HEK293 (cell line): ENCODE results near the gene SLC35G6.

Source experiments
- CTCF ChIA-PET: fragments of 350-600 bp; formaldehyde crosslinking; extraction: SDS; loops from one replicate; lab custom pipeline; 2021; ENCODE audit warnings: antibody characterized with exemption; lab: Yijun Ruan, JAX
- POLR2A ChIA-PET: fragments of 300-600 bp; formaldehyde crosslinking; extraction: SDS; loops from one replicate; lab custom pipeline; 2020; ENCODE audit warnings: antibody characterized with exemption, inconsistent platforms; lab: Yijun Ruan, JAX
- H3K27ac ChIP-seq: fragments of 200-500 bp; sonication (Bioruptor generic); 2 replicates; pipeline ENCODE4 v1.5.1; 2014; ENCODE audit warnings: low read depth, low read length, control low read depth, inconsistent platforms; ENCODE audit errors: extremely low read depth
- H3K36me3 ChIP-seq, 2 experiments: fragments of 200-500 bp in 1 of 2; sonication (Bioruptor generic) in 1 of 2; 1 replicate in 1 of 2; 2 replicates in 1 of 2; pipeline ENCODE4 v1.5.1; 2014 to 2017; ENCODE audit warnings: inconsistent platforms in 2 of 2, low read length in 2 of 2; ENCODE audit not compliant: control insufficient read depth in 2 of 2, insufficient read depth in 1 of 2
- H3K4me1 ChIP-seq: fragments of 200-500 bp; sonication (Bioruptor generic); 2 replicates; pipeline ENCODE4 v1.5.1; 2014; ENCODE audit warnings: mild to moderate bottlenecking, low read length, inconsistent platforms; ENCODE audit not compliant: control insufficient read depth, insufficient read depth
- H3K4me3 ChIP-seq: 2 replicates; pipeline ENCODE4 v1.5.1; 2011; ENCODE audit warnings: low read depth, mild to moderate bottlenecking, control low read depth, low read length, moderate library complexity
- H3K9me3 ChIP-seq: fragments of 200-500 bp; sonication (Bioruptor generic); 2 replicates; pipeline ENCODE4 v1.5.1; 2014; ENCODE audit warnings: low read depth, low read length, inconsistent platforms; ENCODE audit not compliant: control insufficient read depth, insufficient read depth
- EGR2 ChIP-seq: fragments of 450-650 bp; formaldehyde crosslinking; IDR thresholded peaks from 2 replicates; pipeline ENCODE4 v1.5.1; 2016; ENCODE audit warnings: low read depth, missing biosample characterization, missing genetic modification characterization
- GLIS1 ChIP-seq: fragments of 450-650 bp; formaldehyde crosslinking; IDR thresholded peaks from 2 replicates; pipeline ENCODE4 v1.5.1; 2016; ENCODE audit warnings: missing biosample characterization, missing genetic modification characterization
- GLIS2 ChIP-seq: fragments of 450-650 bp; formaldehyde crosslinking; IDR thresholded peaks from 2 replicates; pipeline ENCODE4 v1.5.1; 2016; ENCODE audit warnings: missing biosample characterization, missing genetic modification characterization
- IKZF3 ChIP-seq: fragments of 450-650 bp; IDR thresholded peaks from 2 replicates; pipeline ENCODE4 v1.5.0; 2018; ENCODE audit warnings: missing biosample characterization, mild to moderate bottlenecking, missing genetic modification characterization, moderate library complexity
- KLF1 ChIP-seq: fragments of 450-650 bp; formaldehyde crosslinking; IDR thresholded peaks from 2 replicates; pipeline ENCODE4 v1.5.1; 2016; ENCODE audit warnings: missing biosample characterization, missing genetic modification characterization
- PATZ1 ChIP-seq: fragments of 450-650 bp; formaldehyde crosslinking; IDR thresholded peaks from 2 replicates; pipeline ENCODE4 v1.5.1; 2016; ENCODE audit warnings: missing biosample characterization, missing genetic modification characterization
- SALL2 ChIP-seq: fragments of 450-650 bp; formaldehyde crosslinking; IDR thresholded peaks from 2 replicates; pipeline ENCODE4 v1.5.0; 2017; ENCODE audit warnings: missing biosample characterization, mild to moderate bottlenecking, missing genetic modification characterization, borderline replicate concordance
- ZBTB10 ChIP-seq: fragments of 450-650 bp; formaldehyde crosslinking; IDR thresholded peaks from 2 replicates; pipeline ENCODE4 v1.5.1; 2016; ENCODE audit warnings: missing biosample characterization, missing genetic modification characterization
- ZBTB17 ChIP-seq: fragments of 450-650 bp; formaldehyde crosslinking; IDR thresholded peaks from 2 replicates; pipeline ENCODE4 v1.5.1; 2016; ENCODE audit warnings: missing biosample characterization, missing genetic modification characterization
- ZBTB20 ChIP-seq: fragments of 450-650 bp; formaldehyde crosslinking; IDR thresholded peaks from 2 replicates; pipeline ENCODE4 v1.5.1; 2016; ENCODE audit warnings: missing biosample characterization, missing genetic modification characterization
- ZBTB26 ChIP-seq: fragments of 450-650 bp; formaldehyde crosslinking; optimal IDR thresholded peaks from 2 replicates; pipeline ENCODE3; 2016; ENCODE audit warnings: missing biosample characterization, mild to moderate bottlenecking, missing genetic modification characterization
- ZFHX2 ChIP-seq: fragments of 450-650 bp; formaldehyde crosslinking; conservative IDR thresholded peaks from 2 replicates; pipeline ENCODE4 v1.5.1; 2016; ENCODE audit warnings: missing biosample characterization, missing genetic modification characterization
- ZNF133 ChIP-seq: fragments of 450-650 bp; formaldehyde crosslinking; IDR thresholded peaks from 2 replicates; pipeline ENCODE4 v1.5.1; 2016; ENCODE audit warnings: missing biosample characterization, missing genetic modification characterization
- ZNF18 ChIP-seq: fragments of 450-650 bp; formaldehyde crosslinking; IDR thresholded peaks from 2 replicates; pipeline ENCODE4 v1.5.1; 2016; ENCODE audit warnings: missing biosample characterization, missing genetic modification characterization
- ZNF2 ChIP-seq: fragments of 450-650 bp; formaldehyde crosslinking; IDR thresholded peaks from 2 replicates; pipeline ENCODE4 v1.5.1; 2016; ENCODE audit warnings: missing biosample characterization, missing genetic modification characterization
- ZNF280C ChIP-seq: fragments of 450-650 bp; formaldehyde crosslinking; IDR thresholded peaks from 2 replicates; pipeline ENCODE4 v1.5.1; 2016; ENCODE audit warnings: missing biosample characterization, missing genetic modification characterization
- ZNF335 ChIP-seq: fragments of 450-650 bp; formaldehyde crosslinking; conservative IDR thresholded peaks from 2 replicates; pipeline ENCODE4 v1.5.1; 2016; ENCODE audit warnings: missing biosample characterization, missing genetic modification characterization
- ZNF398 ChIP-seq: fragments of 450-650 bp; formaldehyde crosslinking; IDR thresholded peaks from 2 replicates; pipeline ENCODE4 v1.5.1; 2017; ENCODE audit warnings: missing biosample characterization, missing genetic modification characterization
- ZSCAN4 ChIP-seq: fragments of 450-650 bp; formaldehyde crosslinking; IDR thresholded peaks from 2 replicates; pipeline ENCODE4 v1.5.1; 2017; ENCODE audit warnings: missing biosample characterization, missing genetic modification characterization

SLC35G6 gene

GRCh38 chr17:7479213-7480088, 1.8 kb upstream of the SLC35G6 start, which contains the start of gene ZBTB4 (continued):
- TF ChIP-seq ZBTB10 (tag by site-specific recombination) = 0 out of 2 replicates have a peak, but pooled peaks have one; percentile 50
- TF ChIP-seq, all 188 proteins: peak for 30

GRCh38 chr17:7480089-7480384, 1.2 kb upstream of the SLC35G6 start:
- TF ChIP-seq EGR2 (no peak), ZNF398 (tag by site-specific recombination) (no peak), ZNF335 (tag by site-specific recombination) (peak; percentile 49; the same call in 1 of the 2 replicates), KLF1 (0 out of 2 replicates have a peak, but pooled peaks have one; percentile 4), PATZ1 (tag by site-specific recombination) (peak; percentile 41; the same call in 1 of the 2 replicates), ZFHX2 (no peak), ZBTB26 (tag by site-specific recombination) (peak; percentile 26), ZBTB20 (tag by site-specific recombination) (peak; percentile 81; the same call in 1 of the 2 replicates), ZNF2 (tag by site-specific recombination) (0 out of 2 replicates have a peak, but pooled peaks have one; percentile 5), ZNF280C (tag by site-specific recombination) (no peak), ZNF18 (tag by site-specific recombination) (0 out of 2 replicates have a peak, but pooled peaks have one; percentile 53), SALL2 (tag by site-specific recombination) (no peak), GLIS2 (peak; percentile 11; the same call in 1 of the 2 replicates), ZNF133 (no peak), GLIS1 (no peak), ZBTB17 (tag by site-specific recombination) (peak; percentile 38; the same call in 1 of the 2 replicates), IKZF3 (peak; percentile 30; the same call in 1 of the 2 replicates), ZSCAN4 (tag by site-specific recombination) (peak; percentile 84)
- TF ChIP-seq, all 188 proteins: peak for 11
- H3K9me3 ChIP-seq = no peaks in the 10 kb centered on the region
- no peaks in the 10 kb centered on the region for H3K36me3 ChIP-seq
- POLR2A ChIA-PET = interaction anchor here (0.9 to 3.9 kb wide), 11 partner anchors 10 to 207 kb away, joined by 3 to 27 read pairs (median 3); partner anchors contain the start of genes TMEM256 and TP53
- peak overlapping the region; percentile 97 for H3K27ac ChIP-seq
- peak overlapping the region; percentile 72 for H3K4me3 ChIP-seq
- H3K4me1 ChIP-seq = peaks cover 20% of the 10 kb centered on the region
- CTCF ChIA-PET = interaction anchor here (0.6 to 3.4 kb wide), 4 partner anchors 9 to 124 kb away, joined by 3 to 14 read pairs (median 5); no protein-coding TSS in a partner anchor
